ENCODE measurements around the gene GSTM5.
"Not testable (repeated sequence)": the region's sequence is repeated elsewhere in the genome, so short reads cannot be mapped to it uniquely, and the experiment has no call there.

The GSTM5 gene

DNA sequence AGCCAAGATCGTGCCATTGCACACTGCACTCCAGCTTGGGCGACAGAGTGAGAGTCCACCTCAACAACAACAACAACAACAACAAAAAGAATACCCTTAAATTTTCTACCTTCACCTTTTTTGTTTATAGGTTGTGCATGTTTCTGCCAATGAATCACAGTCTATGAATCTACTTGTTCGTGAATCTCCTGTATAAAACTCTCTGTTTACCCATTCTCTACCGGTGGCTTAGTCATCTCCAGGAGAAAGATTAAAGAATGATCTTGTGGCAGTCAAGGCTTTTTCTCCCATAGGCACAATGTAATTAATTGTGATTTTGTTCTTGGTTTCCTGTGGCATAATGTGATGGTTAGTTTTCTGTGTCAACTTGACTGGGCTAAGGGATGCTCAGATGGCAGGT lies 14.2 kb upstream of the GSTM5 start:
- DNase-seq = not testable (repeated sequence)

DNA sequence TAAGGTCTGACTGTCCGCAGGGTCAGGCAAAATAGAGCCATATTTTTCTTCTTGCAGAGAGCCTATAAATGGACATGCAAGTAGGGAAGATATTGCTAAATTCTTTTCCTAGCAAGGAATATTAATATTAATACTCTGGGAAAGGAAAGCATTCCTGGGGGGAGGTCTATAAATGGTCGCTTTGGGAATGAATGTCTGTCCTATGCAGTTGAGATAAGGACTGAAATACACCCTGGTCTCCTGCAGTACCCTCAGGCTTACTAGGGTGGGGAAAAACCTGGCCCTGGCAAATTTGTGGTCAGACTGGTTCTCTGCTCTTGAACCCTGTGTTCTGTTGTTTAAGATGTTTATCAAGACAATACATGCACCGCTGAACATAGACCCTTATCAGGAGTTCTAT lies 9.1 kb upstream of the GSTM5 start:
- not testable (repeated sequence) for DNase-seq

DNA sequence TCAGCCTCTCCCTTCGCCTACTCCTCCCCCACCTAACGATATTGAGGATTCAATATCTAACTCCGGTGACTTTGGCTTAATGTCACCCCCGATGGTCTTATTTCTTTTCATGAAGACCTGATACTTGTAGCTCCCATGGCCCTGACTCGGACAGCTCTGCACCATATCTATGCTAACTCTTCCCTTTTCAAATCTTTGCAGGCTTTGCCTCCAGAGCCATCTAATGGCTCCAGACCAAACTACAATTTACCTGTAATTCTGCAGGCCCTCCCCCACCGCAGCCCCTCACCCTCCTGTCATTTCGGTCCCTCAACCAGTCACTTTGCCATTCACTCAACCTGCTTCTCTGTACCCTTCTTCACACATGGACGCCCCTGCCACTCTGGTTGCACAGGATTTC lies 7.9 kb upstream of the GSTM5 start:
- DNase-seq = no peak

DNA sequence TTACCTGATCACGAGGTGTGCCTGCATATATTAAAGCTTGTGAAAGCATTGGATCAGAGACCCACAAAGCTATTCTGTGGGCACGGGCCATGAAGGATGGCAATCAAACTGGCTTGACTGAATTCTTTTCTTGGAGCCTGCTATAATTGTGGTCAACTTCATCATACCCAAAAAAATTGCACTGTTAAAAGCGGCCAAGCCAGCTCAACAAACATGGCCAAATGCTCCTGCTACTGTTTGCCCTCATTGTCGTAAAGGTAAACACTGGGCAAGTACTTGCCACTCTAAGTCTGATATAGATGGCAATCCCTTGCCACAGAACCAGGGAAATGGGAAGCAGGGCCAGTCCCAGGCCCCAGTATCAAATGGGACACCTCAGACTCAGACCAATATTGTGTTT lies 6.6 kb upstream of the GSTM5 start:
- no peak for DNase-seq

DNA sequence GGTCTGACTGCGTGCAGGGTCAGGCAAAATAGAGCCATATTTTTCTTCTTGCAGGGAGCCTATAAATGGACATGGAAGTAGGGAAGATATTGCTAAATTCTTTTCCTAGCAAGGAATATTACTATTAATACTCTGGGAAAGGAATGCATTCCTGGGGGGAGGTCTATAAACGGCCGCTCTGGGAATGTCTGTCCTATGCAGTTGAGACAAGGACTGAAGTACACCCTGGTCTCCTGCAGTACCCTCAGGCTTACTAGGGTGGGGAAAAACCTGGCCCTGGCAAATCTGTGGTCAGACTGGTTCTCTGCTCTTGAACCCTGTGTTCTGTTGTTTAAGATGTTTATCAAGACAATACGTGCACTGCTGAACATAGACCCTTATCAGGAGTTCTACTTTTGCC lies 3.1 kb upstream of the GSTM5 start:
- not testable (repeated sequence) for DNase-seq

DNA sequence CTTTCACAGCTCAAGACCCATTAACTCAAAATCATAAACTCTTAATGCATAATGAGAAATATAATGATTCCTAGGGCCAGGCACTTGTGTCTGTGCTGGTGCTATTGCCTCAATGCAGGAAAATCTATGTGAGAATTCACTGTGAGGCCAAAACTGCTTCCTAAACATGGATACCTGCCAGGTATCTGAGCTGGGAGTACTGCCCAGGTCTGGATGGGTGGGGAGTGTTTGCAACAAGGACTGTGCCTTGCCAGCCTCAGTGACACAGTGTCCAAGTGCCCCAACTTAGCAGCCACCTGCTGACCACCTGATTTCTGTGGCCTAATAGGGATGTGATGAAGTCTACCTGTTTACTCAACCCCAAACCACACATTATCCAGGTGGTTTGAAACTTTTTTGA lies 2.2 kb upstream of the GSTM5 start:
- DNase-seq = not testable (repeated sequence)

DNA sequence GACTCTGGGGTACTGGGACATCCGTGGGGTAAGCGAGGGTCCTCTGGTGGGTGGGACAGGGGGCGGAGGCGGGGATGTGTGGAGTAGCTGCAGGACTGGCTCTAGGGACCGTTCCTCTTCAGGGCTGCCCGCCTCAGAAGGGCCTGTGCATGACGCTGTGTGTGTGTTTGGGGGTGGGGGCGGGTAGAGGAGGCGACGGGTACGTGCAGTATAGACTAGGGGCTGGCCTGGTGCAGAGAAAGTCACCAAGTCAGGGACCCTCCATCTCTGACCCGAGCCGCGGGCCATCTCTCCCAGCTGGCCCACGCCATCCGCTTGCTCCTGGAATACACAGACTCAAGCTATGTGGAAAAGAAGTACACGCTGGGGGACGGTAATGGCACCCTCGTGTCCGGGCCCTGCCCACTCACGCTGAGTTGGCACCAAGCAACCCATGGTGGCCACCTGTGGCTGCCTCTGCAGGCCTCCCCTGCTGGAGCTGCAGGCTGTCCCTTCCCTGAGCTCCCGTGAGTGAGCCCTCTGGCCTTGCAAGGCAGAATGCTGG lies 342 bp downstream of the GSTM5 start:
- DNase-seq = no peak

DNA sequence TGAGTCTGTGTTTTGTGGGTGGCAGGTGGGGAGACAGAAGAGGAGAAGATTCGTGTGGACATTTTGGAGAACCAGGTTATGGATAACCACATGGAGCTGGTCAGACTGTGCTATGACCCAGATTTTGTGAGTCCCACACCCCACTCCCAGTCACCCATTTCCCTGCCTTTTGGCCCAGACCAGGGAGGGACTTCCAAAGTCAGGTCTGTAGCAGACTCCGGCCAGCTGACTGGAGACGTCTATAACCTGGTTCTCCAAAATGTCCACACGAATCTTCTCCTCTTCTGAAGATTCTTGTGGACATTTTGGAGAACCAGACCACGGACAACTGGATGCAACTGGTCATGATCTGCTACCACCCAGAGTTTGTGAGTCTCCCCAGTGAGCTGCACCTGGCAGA lies 1.6 kb downstream of the GSTM5 start:
- no peak for DNase-seq

DNA sequence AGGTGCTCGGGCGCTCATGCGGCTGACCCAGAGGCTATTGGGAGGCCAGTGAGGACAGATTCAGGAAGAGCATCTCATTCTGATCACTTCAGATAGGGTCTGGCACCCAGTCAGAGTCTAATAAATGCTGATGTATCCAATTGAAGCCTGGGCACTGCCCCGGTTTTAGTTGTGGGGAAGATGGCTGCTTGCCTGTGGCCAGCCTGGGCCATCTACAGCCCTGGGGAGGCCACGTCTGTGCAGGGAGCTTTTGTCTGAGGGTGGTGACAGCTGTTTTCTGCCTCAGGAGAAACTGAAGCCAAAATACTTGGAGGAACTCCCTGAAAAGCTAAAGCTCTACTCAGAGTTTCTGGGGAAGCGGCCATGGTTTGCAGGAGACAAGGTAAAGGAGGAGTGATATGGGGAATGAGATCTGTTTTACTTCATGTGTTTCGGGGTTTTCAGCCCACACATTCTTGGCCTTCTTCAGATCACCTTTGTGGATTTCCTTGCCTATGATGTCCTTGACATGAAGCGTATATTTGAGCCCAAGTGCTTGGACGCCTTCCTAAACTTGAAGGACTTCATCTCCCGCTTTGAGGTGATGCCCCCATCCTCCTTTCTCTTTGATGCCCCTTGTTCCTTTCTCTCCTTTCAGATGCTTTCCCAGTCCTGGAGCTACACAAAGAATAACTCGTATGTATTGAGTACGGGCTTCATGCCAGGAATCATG lies 2.8 kb downstream of the GSTM5 start:
- no peak for DNase-seq

DNA sequence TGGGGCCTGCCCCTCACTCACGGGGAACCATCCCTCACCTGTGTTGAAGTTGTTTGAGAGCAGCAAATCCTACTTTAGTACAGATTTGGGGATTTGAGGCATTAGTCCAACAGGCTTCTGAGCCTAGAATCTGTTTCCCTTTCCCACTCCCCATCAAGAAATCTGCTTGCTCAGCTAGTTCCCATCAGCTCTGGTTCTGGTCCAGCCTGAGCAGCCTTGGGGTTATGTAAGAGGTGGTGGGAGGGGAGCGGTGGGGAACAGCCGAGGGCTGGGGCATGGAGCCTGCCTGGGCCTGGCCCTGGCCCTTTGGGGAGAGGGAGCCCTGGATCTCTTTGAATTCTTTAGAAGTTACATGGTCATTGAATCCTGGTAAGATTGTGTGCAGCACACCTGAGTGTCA lies 4.1 kb downstream of the GSTM5 start:
- DNase-seq = no peak

DNA sequence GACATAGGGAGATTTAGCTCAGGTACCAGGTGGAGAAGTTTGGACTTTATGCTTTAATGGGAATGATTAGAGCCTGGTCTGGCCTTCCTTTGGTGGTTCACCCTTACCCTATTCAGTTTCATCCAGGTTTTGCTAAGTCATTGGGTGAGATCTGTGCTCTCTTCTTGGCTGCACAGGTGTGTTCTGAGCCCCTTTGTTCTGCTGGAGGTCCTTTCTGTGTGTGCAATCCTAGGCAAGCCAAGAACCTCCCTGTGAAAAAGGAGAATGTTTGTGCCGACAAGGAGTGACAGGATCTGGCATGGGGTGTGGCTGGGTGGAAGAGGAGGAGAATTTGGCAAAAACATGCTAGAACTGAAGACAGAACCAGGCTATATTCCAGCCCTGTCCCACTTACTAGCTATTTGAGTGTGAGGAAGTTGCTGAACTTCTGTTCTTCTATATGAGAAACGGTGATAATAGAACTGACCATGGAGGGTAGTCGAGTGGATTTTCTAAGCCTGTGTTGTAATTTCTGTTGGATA lies 4.6 kb downstream of the GSTM5 start:
- DNase-seq = no peak

DNA sequence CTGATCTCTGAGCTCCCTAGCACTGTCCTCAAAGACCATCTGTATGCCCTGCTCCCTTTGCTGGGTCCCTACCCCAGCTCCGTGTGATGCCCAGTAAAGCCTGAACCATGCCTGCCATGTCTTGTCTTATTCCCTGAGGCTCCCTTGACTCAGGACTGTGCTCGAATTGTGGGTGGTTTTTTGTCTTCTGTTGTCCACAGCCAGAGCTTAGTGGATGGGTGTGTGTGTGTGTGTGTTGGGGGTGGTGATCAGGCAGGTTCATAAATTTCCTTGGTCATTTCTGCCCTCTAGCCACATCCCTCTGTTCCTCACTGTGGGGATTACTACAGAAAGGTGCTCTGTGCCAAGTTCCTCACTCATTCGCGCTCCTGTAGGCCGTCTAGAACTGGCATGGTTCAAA lies 5.7 kb downstream of the GSTM5 start:
- no peak for DNase-seq

DNA sequence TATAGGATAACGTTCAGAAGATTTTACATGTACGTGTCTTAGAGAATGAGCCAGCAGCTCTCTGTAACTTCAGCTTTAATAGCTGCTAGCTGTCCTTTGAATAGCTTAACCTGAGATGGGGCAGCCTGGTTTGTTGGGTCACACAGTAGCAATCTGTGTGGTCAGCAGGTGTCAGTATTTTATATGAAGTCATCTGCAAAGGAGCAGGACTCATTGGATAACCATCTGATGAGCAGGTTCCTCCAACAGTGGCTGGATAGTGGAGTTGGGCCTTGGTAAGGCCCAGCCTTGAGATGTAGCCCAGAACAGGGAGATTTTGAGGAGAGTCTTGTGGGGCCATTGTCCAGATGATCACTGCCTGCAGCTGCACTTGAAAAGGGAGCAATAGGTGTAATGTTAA lies 6.4 kb downstream of the GSTM5 start:
- DNase-seq = no peak

DNA sequence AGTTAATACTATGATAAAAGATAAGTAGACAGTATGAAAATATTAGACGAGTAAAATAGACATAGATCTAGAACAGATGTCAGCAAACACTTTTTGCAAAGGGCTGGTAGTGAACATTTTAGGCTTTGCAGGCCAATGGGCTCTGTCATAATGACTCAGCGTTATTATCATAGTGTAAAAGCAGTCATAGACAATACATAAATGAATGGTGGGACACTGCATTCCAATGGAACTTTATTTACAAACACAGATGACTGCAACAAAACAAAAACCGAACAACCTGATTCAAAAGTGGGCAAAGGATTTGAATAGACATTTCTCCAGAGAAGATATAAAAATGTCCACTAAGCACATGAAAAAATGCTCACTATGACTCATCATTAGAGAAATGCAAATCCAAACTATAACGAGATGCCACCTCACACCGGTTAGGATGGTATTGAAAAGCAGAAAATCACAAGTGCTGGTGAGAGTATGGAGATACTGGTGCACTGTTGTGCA lies 7.3 kb downstream of the GSTM5 start:
- no peak for DNase-seq

DNA sequence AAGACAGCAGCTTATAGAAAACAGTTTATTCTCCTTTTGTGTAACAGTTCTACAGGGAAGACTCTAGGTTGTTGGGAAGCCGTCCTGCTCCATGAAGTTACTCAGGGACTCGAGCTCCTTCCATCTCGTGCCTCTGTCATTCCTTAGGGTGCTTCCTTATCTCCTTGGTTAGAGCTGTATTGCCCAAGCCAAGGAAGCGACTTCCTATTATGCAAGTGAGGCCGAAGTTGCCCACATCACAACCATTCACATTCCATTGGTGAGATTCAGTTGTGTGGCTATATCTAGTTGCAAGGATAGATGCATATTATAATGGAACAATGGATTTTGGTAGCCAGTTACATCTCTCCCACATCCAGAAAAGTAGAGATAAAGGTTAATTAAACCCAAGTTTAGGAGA lies 9.0 kb downstream of the GSTM5 start:
- no peak for DNase-seq

DNA sequence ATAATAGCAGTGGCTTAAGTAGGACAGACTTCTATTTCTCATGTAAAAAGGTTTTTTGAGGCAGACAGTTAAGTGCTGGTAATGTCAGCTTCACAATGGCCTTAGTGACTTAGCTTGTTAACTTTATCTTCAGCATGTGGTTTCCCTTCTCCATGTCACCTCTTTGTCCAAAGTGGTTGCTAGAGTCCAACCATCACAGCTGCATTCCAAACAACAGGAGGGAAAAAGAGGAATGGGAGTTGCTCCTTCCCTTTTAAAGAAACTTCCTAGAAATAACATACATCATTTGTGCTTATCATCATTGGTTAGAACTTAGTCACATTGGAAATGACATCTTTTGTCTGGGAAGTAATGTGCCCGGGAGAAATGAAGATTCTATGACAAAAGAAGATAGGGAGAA lies 9.9 kb downstream of the GSTM5 start:
- DNase-seq = no peak

DNA sequence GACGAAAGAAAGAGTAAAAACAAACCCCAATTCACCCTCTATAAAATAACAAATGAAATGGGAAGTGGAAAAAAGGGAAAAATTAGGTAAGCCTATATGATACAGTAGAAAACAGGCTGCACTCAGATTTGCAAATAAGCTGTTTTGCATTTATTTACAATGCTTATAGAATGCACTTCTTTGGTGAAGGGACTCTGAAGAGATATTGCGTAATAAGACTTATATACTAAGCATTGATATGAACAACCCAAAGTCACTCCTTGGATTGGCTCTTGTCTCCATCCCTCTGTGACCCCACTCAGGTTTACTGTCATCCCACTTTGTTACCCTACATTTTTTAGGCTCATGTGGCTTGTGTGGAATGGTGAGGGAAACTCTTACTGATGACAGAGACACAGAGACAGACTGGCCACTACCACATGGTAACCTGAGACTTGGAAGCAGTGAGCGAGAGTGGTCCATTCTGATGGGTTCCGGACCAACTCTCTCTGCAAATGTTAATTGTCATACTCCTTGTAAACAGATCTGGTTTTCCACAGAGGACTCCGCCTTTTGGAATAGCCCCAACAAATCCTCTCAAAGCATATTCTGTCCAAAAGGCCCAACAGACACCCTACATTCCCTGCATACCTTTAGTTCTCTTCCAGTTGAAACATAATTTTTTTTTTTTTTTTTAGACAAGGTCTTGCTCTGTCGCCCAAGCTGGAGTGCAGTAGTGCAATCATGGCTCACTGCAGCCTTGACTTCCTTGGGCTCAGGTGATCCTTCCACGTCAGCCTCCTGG lies 11.0 kb downstream of the GSTM5 start:
- DNase-seq = no peak

DNA sequence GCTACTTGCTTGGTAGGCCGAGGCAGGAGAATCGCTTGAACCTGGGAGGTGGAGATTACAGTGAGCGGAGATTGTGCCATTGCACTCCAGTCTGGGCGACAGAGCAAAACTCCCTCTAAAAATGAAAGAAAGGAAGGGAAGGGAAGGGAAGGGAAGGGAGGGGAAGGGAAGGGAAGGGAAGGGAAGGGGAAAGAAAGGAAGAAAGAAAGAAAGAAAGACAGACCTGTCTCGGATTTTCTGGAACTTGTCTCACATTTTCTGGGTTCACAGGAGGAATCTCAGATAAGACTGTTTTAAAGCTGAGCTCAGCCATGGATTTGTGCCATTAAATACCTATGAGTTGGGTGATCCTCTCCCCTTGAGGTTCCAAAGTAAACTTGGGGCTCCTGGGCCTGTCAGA lies 12.9 kb downstream of the GSTM5 start:
- no peak for DNase-seq

DNA sequence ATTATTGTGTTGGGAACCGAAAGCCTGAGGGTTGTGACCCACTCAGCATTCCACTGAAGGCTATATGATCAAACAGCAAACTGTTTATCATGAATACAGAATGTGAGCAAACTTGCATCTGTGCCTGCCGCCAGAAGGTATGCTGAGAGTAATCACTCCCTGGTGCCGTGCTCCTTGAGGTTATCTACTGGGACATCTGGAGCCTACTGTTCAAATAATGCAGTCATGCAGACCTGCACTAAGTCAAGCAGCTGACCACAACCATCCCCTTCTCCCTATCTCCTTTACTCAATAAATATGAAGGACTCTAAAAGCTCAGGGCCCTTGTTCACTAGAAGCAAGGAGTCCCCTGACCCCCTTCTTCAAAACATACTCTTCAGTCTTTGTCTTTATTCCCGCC lies 13.5 kb downstream of the GSTM5 start:
- DNase-seq = no peak

DNA sequence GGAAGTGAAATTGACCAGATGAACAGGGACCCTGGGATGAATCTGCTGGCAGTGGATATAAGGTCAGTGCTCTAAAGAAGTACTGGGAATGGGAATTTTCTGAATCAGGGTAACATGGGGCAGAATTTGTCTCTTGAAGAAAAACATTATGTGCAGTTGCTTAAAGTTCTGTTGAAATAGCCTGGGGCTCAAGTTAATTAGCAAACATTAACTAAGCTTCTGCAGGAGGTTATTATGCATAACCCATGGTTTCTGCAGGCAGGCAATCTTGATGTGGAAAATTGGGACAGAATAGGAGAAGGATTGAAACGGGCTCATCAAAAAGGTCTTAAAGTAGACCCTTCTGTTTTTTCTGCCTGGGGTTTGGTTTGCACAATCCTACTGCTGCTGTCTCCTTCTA lies 14.0 kb downstream of the GSTM5 start:
- DNase-seq = no peak

DNA sequence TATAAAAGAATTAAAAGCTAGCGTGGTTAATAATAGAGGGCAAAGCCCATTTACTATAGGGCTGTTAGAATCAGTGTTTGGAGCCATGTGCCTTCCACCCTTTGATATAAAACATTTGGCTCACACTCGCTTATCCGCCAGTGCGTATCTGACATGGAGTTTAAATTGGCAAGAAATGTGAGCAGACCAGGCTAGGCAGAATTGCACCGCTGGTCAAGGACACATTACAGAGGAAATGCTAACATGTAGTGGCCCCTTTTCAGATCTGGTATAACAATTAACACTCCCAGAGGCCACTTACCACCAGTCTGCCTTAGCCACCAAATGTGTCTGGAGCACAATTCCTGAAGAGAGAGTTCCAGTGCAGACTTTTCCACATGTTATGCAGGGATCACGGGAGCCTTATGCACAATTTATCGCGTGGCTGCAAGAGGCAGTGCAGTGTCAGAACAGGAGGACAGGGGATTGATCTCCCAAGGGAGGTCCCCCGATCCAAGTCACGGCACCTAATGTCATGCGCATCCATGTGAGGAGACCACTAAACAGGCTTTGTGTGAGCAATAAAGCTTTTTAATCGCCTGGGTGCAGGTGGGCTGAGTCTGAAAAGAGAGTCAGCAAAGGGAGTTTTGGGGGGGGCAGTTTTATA lies 14.8 kb downstream of the GSTM5 start:
- no peak for DNase-seq

DNA sequence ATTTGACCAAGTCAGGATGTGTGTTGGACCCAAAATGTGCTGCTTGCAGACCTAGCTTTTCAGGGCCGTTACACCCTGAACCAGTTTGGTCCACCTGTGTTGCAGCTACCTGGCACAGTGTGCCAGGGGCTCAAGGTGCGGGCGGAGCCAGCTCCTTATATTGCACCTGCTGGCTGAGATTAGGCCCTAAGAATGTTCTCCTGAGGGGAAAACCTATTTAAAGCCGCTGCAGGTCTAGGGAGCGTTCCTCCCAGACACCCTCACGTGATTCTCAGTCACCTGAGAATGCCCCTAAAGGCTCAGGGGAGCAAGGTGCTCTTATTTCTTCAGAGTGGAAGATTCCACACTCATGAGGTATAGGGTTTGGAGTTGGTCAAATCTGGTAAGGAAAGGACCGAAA lies 16.8 kb downstream of the GSTM5 start:
- no peak for DNase-seq

DNA sequence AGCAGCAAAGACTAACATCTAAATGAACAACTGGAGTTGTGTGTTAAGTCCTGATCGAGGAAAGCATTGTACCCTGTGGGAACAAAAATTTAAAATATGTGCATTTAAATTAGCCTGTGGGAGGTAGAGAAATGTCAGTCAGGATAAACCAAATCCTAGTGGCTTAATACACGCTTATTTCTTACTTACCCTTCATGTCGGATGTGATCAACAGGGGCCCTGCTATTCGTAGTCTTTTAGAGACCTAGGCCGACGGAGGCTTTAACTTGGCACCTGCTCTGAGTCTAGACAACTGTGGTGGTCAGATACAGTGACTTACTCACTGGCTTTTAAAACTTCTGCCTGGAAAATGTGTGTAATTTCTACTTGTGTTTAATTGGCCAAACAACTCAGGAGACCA lies 18.6 kb downstream of the GSTM5 start:
- DNase-seq = no peak
